Activated T-cell treated with anti-CD3 and anti-CD28 coated beads for 4 hours (primary cell): ENCODE measurements around the gene TSPAN11.
"Not testable (repeated sequence)": the region's sequence is repeated elsewhere in the genome, so short reads cannot be mapped to it uniquely, and the experiment has no call there.

Experiments
- DNase-seq: peaks from one replicate; pipeline ENCODE4 v3.0.0-alpha.2; 2020

Gene TSPAN11

DNA sequence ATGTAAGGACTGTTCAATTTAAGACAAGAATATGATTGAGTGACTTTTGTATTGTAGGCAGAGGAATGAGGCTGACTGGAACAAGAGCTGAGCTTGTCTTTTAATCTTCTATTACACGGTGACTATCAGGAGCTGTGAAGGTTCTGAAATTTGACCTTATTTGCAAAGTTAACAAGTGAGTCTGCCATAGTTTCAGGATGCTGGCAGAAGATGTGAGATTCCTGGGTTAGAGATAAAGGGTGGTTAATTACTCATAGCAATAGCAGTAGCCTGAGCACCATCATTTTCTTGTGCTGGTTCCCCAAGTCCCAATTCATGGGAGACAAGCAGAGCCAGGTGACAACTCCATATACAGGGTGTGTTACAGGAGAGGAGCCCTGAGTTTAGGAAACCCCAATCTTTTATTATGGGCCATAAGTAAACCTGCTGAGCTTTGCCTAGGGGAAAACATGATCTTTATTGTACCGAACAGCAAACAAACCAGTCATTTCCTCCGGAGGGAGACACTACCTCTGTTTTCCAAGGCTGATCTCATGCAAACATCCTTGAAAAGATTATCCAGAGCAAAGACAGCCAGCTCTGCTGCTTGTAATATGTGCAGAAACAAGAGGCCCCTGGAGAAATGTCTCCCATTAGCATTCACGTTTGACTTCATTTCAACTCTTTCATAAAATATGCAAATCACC lies 95.4 kb downstream of the TSPAN11 start:
- no peak for DNase-seq

DNA sequence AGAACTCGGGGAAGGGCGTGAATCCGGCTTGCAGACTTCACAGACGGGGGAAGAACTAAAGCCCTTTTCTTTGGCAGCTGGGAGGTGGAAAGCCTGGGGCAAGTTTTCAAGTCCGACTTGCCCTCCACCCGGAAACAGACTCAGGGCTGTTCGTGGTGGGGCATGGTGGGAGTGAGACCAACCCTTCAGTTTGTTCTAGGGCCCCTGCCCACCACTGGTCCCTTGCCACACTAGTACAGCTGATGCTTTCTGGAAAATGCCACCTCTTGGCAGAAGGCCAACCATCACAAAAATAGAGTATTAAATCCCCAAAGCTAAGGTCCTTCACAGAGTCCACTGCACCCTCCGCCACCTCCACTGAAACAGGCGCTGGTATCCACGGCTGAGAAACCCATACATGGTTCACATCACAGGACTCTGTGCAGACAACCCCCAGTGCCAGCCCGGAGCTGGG lies 96.8 kb downstream of the TSPAN11 start:
- DNase-seq, result no peak

GRCh38 chr12:31026202-31026601 lies 99.7 kb downstream of the TSPAN11 start:
- DNase-seq, result no peak

- not testable (repeated sequence) for DNase-seq
Measured at GRCh38 chr12:31027006-31027405, 100.5 kb downstream of the TSPAN11 start.

- DNase-seq, result no peak
Measured at GRCh38 chr12:31029468-31029867, 102.9 kb downstream of the TSPAN11 start.

GRCh38 chr12:31029916-31030562 lies 103.5 kb downstream of the TSPAN11 start:
- DNase-seq, result no peak

- DNase-seq, result no peak
Measured at GRCh38 chr12:31031951-31032335, 105.4 kb downstream of the TSPAN11 start.

DNA sequence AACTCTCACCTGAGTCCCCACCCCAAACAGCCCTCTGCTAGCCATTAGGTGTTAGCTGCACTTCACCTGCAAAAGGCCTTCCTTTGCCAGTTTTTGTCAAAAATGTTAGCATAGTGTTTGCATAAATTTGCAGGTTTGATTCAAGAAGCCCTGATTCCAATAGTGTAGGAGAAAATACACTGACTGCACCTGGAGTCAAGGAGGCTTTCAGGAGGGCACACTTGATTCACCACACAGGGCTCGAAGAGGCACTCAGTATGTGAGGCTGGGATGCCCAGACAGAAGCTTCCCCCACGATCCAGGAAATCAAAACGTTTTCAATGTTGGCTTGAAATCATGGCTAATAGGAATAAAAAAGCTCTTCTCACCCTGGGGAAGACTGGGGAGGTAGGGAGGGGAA lies 106.6 kb downstream of the TSPAN11 start:
- no peak for DNase-seq

DNA sequence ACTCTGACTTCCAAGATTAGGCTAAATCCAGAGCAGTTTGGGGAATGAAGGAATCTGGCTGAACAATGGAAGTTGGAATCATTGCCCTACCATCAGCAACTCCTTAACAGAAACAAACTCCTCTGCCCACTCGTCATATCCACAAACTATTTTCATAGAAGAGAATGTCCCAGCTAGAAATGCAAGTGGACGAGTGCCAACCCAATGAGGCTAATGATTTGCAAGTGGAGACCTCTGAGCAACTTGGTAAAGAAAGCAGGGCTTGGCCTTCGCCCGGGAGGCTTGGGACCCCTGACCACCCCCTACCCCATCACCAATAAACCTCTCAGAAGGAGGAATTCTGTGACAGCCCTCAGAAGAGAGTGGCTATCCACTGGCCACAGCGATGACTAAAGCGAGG lies 107.1 kb downstream of the TSPAN11 start:
- DNase-seq, result no peak

- DNase-seq, result no peak
Measured at GRCh38 chr12:31034372-31034771, 107.8 kb downstream of the TSPAN11 start.

DNA sequence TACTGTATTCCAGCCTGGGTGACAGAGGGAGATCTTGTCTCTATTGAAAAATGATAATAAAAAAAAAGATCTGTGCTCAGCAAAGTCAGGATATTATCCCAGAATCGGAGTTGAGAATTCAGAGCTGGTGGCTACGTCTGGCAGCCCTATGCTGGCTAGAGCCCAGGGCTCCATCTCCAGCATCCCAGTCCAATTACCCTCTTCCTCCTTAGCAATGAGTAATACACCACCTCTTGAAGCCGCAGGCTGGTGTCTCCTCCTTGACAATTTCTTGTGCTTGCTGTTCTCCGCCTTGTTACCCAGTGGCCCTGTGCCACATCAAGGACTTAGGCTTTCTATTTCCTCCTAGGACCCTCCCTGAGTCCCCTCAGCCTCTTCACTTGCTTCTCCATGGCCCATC lies 108.7 kb downstream of the TSPAN11 start:
- no peak for DNase-seq

DNA sequence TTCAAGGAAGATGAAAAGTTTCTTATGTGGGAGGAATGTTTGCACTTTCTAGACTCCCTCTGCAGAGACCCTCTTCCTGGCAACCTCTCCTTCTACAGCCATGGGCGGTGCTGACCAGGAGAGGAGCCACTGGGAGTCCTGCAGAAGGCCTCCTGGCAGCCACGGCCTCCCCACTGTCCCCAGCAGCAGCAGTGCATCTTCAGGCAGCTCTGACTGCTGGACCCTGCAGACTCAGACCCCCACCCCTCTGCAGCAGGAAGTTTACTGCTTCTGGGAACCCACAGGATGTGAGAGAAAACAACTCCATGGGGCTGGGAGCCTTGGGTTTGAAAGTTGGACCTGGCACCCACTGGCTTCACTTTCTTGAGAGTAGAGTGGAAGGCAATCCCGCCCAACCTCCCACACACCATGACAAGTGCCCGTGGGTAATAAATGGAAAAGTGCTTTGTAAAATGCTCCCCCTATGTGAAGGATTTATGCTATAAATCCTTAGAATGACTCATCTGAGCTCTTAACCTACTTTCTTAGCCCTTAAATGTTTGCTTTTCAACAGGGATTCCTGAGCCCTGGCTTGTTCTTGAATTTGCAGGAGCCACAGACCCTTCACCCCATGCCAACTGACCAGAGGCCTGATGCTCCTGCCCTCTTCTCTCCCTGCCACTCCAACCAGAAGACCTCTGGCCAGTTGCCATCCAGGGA lies 109.6 kb downstream of the TSPAN11 start:
- no peak for DNase-seq

GRCh38 chr12:31037028-31037427 lies 110.5 kb downstream of the TSPAN11 start:
- no peak for DNase-seq

DNA sequence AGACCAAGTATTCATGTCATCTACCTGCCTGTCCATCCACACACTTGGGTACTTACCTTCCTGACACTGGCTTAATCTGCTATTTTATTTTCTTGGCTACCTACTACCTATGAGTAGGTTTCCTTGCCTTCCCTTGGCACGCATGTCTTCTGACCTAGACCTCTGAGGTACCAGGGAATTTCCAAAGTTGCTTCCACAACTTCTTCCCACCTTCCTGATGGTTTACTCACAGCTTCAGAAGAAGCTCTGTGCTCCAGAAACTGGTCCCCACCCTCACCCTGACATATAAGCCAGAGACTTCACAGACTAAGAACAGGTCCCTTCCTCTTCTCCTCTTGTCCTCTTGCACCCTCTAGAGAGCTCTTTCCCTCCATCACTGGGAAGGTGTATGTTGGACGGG lies 111.4 kb downstream of the TSPAN11 start:
- no peak for DNase-seq

DNA sequence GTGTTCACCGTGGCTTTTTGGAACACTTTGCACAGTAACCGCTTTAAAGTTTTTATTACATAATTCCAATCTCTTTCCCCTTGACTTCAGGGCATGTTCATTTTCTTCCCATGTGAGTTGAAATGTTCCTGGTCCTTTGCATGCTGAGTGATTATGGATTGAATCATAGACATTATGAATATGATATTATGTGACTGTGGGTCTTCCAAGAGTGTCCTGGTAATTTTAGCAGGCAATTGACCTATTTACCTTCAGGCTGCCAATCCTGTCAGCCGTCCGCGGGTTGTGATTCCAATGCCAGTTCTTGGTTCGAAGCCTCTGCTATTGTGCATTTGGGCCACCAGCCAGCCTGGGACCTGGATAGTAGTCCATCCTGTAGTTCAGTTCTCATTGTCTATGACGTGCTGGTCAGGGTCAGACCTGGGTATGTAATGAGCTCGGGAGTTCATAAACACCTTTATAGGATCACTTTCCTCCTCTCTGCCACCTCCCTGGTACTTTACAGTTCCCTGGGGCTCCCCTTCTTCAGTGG lies 114.6 kb downstream of the TSPAN11 start:
- no peak for DNase-seq
